T-helper 1 cell treated with Interleukin-12 subunit alpha and Interleukin-12 subunit beta and Interleukin-4 antibody, amounts not matched to agents 30 μg/mL and 1 μg/mL, for 36 hours (primary cell): Measurements from ENCODE around the gene ELP2.
"Not testable (repeated sequence)": the region's sequence is repeated elsewhere in the genome, so short reads cannot be mapped to it uniquely, and the experiment has no call there.

Source experiments
- H3K27ac Mint-ChIP-seq: one replicate; pipeline ENCODE4 v1.8.0; 2021; ENCODE audit warnings: mild to moderate bottlenecking, mixed read lengths
- H3K27me3 Mint-ChIP-seq: one replicate; pipeline ENCODE4 v1.8.0; 2021; ENCODE audit warnings: low read depth, mixed read lengths
- H3K36me3 Mint-ChIP-seq: one replicate; pipeline ENCODE4 v1.8.0; 2021; ENCODE audit warnings: low read depth, mixed read lengths
- H3K4me1 Mint-ChIP-seq: one replicate; pipeline ENCODE4 v1.8.0; 2021; ENCODE audit warnings: low read depth, mixed read lengths
- H3K4me3 Mint-ChIP-seq: one replicate; pipeline ENCODE4 v1.8.0; 2021; ENCODE audit warnings: mild to moderate bottlenecking, moderate library complexity, mixed read lengths
- H3K9me3 Mint-ChIP-seq: one replicate; pipeline ENCODE4 v1.8.0; 2021; ENCODE audit warnings: mixed read lengths

Gene ELP2

DNA sequence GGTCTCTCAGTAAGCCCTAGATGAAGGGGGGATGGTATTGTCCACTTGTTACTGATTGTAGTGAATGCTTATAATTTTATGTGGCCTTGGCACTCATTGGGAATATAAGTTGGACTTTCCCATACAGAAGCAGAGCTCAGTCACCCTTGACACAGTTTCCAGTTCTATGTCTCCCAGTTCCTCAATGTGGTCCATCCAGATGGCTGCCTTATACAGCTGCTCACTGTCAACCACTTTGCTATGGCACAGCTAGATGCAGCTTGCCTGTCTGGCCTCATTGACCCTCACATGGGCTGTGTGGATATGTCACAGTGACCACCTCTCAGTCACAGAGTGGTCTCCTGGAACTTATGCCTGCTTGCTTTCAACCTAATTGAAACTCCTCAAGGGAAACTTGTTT lies 22.2 kb upstream of the ELP2 start:
- H3K4me3 Mint-ChIP-seq: no peak overlapping the region
- no peak overlapping the region for H3K27ac Mint-ChIP-seq
- no peaks in the 10 kb centered on the region for H3K4me1 Mint-ChIP-seq
- peaks cover 1% of the 10 kb centered on the region for H3K9me3 Mint-ChIP-seq
- H3K36me3 Mint-ChIP-seq: peaks cover 18% of the 10 kb centered on the region
- H3K27me3 Mint-ChIP-seq: no peaks in the 10 kb centered on the region

DNA sequence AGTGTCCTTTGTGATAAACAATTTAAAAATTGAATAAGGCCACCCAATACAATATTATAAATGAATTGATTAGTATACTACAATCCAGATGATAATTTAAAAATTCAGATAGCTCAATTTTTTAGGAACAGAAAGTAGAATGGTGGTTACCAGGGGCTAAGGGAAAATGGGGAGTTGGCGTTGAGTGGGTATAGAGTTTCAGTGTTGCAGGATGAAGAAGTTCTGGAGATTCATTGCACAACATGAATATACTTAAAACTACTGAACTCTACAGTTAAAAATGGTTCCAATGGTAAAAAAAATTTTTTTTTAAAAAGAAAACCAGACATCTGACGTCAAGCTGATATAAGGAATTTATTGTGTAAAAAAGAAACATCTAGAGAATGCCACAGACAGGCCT lies 21.5 kb upstream of the ELP2 start:
- H3K27ac Mint-ChIP-seq: no peak overlapping the region
- peaks cover 19% of the 10 kb centered on the region for H3K36me3 Mint-ChIP-seq

DNA sequence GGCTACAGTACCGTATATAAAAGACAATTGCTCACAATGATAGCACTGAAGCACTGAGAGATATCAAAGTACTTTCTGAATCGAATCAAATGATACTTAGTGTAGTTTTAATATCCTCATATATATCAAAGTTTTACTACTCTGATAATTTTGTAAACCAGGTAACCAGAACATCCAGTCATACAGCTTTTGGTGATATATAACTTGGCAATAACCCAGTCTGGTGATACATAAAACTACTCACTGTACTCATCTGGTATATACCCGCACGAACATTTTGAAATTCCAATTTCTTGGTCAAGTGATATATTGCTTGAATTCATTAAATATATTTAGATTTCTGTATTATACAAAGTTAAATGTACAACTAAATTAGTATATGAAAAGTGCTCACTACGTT lies 21.1 kb upstream of the ELP2 start:
- Mint-ChIP-seq H3K4me1 (no peaks in the 10 kb centered on the region), H3K27ac (no peak overlapping the region), H3K36me3 (peaks cover 19% of the 10 kb centered on the region), H3K27me3 (no peaks in the 10 kb centered on the region), H3K9me3 (no peaks in the 10 kb centered on the region), H3K4me3 (no peak overlapping the region)

More for the DNA sequence above, 21.5 kb upstream of the ELP2 start:
- Mint-ChIP-seq H3K27me3 (no peaks in the 10 kb centered on the region), H3K4me3 (no peak overlapping the region), H3K4me1 (no peaks in the 10 kb centered on the region), H3K9me3 (no peaks in the 10 kb centered on the region)

DNA sequence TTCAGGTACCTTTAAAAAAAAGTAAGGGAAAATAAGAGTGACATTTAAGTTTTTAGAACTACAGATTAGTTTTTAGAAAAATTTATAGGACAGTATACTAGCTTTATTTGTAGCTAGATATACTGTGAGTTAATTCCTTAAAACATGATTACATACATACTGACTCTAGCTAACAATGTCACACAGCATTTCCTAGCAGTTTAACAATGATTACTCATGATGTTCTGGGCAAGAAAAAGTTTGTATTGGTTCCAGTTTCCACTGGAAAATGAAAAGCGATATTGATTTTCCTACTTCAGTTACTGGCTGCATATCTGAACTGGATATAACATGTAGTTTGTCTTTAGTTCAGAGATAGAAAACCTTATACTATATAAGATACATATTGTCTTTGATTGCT lies 20.0 kb upstream of the ELP2 start:
- no peaks in the 10 kb centered on the region for H3K4me1 Mint-ChIP-seq
- H3K36me3 Mint-ChIP-seq: peaks cover 23% of the 10 kb centered on the region
- H3K27ac Mint-ChIP-seq: no peak overlapping the region
- H3K4me3 Mint-ChIP-seq: no peak overlapping the region
- no peaks in the 10 kb centered on the region for H3K9me3 Mint-ChIP-seq
- H3K27me3 Mint-ChIP-seq: no peaks in the 10 kb centered on the region

DNA sequence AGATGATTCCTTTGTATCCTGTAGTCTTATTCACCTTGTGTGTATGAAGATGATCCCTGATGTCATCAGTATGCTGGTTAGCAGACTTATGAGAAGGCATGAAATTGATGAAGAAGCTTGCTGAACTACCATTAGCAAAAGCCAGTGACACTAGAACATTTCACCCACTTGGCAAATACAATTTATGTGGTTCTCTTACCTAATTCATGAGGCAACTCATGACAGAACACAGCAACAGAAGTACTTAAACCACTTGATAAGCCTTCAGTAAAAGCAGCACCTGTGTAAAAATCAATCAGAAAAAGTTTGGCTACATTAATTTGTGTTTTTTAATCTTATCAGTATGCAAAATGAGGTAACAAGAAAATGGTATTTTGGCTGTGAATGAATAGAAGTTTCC lies 17.4 kb upstream of the ELP2 start:
- Mint-ChIP-seq H3K36me3 (peaks cover 35% of the 10 kb centered on the region), H3K4me1 (no peaks in the 10 kb centered on the region), H3K4me3 (no peak overlapping the region), H3K9me3 (no peaks in the 10 kb centered on the region), H3K27ac (no peak overlapping the region), H3K27me3 (no peaks in the 10 kb centered on the region)

DNA sequence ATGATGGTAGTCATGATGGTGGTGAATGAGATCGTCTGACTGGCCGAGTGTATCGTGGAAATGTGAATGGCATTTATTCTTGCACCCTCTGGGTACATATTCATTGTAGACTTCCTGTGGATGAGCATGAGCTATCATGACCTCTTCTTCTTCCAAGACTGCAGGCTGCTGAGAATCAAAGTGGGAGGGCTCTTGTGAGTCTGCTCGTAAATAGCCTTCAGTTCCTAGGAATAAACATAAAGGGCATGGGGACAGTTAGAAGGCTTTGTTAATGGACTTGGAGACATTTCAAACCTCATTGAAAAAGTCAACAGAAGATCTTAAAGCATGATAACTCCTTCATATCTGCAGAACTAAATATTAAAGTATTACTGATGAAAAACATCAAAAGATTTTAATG lies 15.4 kb upstream of the ELP2 start:
- H3K27me3 Mint-ChIP-seq: no peaks in the 10 kb centered on the region
- H3K27ac Mint-ChIP-seq: no peak overlapping the region
- no peak overlapping the region for H3K4me3 Mint-ChIP-seq
- no peaks in the 10 kb centered on the region for H3K4me1 Mint-ChIP-seq
- peaks cover 36% of the 10 kb centered on the region for H3K36me3 Mint-ChIP-seq
- H3K9me3 Mint-ChIP-seq: no peaks in the 10 kb centered on the region

DNA sequence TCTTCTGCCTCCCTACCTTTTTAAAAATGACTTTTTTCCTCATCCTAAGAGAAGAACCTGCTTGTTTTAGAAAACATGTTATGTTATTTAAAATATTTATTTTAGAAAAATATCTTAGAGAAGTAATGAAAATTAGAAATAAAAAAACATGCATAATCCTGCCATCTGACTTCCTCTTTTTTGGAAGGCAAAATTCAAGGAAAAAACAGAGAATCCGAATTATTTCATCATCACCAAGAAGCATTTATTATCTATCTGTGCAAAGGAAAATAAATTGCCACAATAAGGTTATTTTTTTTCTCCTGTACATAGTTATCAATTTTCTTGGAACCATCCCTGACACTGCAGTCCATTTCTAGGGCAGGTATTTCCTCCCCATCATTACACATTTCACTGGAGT lies 15.0 kb upstream of the ELP2 start:
- Mint-ChIP-seq H3K4me3 (no peak overlapping the region), H3K9me3 (no peaks in the 10 kb centered on the region), H3K27me3 (no peaks in the 10 kb centered on the region), H3K27ac (no peak overlapping the region), H3K36me3 (peaks cover 34% of the 10 kb centered on the region), H3K4me1 (no peaks in the 10 kb centered on the region)

DNA sequence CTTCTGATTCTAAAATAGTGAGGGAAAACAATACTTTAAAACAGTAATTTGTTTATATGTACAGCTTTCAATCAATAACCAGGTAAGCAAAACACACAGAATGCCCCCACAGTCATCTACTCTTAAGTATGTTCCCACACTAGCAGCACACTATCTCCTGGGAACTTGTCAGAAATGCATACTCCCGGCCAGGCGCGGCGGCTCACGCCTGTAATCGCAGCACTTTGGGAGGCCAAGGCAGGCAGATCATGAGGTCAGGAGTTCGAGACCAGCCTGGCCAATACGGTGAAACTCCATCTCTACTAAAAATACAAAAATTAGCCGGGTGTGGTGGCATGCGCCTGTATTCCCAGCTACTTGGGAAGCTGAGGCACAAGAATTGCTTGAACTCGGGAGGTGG lies 12.9 kb upstream of the ELP2 start:
- peaks cover 37% of the 10 kb centered on the region for H3K36me3 Mint-ChIP-seq
- H3K27me3 Mint-ChIP-seq, H3K27ac Mint-ChIP-seq, H3K9me3 Mint-ChIP-seq, H3K4me3 Mint-ChIP-seq, H3K4me1 Mint-ChIP-seq: not testable (repeated sequence)

DNA sequence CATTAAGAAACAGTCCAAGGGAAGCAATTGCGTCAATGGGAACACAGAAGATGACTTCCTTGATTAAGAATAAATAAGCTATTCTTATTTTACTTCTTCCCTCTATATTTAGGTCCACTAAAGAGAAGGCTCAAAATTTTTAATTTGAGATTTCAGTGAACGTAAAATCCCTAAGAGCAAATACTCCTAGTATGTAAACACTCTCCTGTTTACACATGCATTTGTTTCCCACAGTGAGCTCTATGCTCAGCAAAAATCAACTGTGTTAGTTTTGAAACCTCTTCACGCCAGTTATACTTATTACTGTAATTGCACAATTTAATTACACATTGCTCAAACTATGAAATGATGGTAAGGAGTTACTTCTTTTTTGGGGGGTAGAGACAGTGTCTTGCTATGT lies 9.4 kb upstream of the ELP2 start:
- Mint-ChIP-seq H3K4me3 (no peak overlapping the region), H3K4me1 (peaks cover 11% of the 10 kb centered on the region), H3K27me3 (no peaks in the 10 kb centered on the region), H3K36me3 (peaks cover 45% of the 10 kb centered on the region), H3K9me3 (no peaks in the 10 kb centered on the region), H3K27ac (no peak overlapping the region)

DNA sequence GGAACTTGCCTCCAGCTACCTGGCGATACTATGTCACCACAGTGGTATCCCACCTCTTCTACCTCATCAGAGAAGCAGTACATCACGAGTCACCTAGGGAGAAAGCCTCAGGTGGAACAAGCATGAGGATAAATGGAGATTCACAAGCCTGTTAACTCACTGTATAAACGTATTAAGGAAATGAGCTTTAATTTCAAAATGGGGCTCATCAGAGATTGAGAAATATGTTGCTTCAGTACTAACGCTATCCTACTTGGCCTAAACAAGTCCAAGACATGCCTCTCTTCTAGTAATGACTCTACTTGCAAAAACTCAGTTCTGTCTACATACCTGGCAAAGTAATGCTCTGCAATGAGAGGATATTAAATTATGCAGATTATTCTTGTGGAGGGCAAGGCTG lies 4.9 kb upstream of the ELP2 start:
- no peak overlapping the region for H3K4me3 Mint-ChIP-seq
- peaks cover 37% of the 10 kb centered on the region for H3K4me1 Mint-ChIP-seq
- H3K36me3 Mint-ChIP-seq: peaks cover 46% of the 10 kb centered on the region
- H3K9me3 Mint-ChIP-seq: no peaks in the 10 kb centered on the region
- no peak overlapping the region for H3K27ac Mint-ChIP-seq
- no peaks in the 10 kb centered on the region for H3K27me3 Mint-ChIP-seq

DNA sequence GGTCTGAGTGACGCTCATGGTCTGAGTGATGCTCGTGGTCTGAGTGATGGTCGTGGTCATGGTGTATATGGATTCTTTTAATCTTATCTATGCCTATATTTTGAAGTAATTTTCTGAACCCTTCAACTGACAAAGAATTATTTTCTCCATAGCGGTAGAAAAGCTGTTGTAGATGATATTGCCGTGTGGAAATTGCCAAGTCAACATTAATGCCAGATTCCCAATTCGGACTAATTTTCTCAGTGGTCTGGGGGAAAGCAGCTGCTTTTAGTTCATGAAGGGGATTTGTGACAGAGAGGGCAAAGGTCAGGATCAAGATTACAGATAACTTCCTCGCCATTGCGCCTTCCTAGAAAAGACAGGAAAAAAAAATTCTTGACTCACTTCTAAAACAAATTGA lies 3.0 kb upstream of the ELP2 start:
- peaks cover 45% of the 10 kb centered on the region for H3K4me1 Mint-ChIP-seq
- no peaks in the 10 kb centered on the region for H3K27me3 Mint-ChIP-seq
- H3K36me3 Mint-ChIP-seq: peaks cover 42% of the 10 kb centered on the region
- H3K9me3 Mint-ChIP-seq: no peaks in the 10 kb centered on the region
- peak overlapping the region; percentile 45 for H3K4me3 Mint-ChIP-seq
- H3K27ac Mint-ChIP-seq: no peak overlapping the region

DNA sequence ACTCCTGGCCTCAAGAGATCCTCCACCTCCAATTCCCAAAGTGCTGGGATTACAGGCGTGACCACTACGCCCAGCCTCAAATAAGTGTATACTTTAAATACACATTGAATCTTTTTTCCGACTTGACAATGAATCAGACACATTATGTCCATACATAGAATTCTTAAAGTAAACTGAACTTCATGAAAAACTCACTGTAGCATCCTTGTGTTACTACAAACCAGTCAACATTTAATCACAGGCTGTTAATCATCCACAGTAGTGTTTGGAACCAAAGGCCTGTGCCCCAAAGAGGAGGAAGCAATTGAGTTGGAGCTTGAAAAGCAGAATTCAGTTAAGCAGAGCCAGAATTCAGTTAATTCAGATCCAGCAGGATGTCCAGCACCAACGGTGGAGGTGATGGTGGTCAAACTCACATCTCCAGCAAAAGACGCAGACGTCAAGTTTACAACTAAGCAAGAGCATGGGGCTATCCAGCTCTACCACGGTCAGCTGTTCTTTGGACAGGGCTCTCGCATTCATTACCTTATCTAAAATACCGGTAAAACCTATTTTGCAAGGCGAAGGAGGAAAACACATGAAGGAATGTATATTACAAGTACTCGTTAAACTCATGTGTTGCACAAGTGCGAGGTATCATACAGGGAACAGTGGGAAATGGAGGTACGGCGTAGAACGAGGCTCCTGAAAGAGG lies 1.7 kb upstream of the ELP2 start:
- Mint-ChIP-seq H3K36me3 (peaks cover 39% of the 10 kb centered on the region), H3K4me1 (peaks cover 54% of the 10 kb centered on the region), H3K27ac (peak overlapping the region; percentile 86), H3K4me3 (peak overlapping the region; percentile 89), H3K9me3 (no peaks in the 10 kb centered on the region), H3K27me3 (no peaks in the 10 kb centered on the region)

DNA sequence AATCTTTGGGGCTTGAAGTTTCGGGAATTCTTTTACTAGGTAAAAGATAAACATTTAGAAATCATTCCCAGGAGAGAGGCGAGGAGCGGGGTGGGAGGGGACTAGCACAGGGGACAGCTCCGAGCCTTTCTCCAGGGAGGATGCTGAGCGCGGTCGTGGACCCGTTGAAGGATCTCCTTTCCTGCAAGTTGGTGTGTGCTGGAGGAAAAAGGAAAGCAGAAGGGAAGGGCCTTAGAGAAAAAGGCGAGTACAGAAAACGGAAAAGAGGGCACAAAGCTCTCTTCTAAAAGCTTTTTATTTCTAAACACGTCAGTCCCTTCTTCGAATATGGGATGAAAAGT lies 1.2 kb upstream of the ELP2 start:
- H3K27me3 Mint-ChIP-seq: no peaks in the 10 kb centered on the region
- peaks cover 52% of the 10 kb centered on the region for H3K4me1 Mint-ChIP-seq
- peaks cover 37% of the 10 kb centered on the region for H3K36me3 Mint-ChIP-seq
- H3K9me3 Mint-ChIP-seq: no peaks in the 10 kb centered on the region
- H3K27ac Mint-ChIP-seq: peak overlapping the region; percentile 86
- H3K4me3 Mint-ChIP-seq: peak overlapping the region; percentile 89

DNA sequence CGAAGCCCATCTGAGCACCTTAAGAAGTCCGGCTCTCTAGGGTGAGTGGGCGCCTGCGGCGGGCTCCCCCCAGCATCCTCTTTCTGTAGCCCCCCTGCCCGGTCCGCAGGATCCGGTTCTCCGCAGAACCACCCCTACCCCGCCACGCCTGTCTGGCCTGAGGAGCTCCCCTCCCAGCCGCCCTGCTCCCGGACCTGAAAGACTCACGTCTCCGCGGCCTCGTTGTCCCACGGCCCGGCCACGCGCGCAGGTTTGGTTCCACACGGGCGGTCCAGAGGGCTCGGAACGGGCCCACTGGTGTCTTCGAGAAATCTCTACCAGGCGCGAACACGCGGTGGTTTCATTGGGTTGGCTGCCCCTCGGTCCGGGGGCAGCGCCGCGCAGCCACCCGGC lies 796 bp upstream of the ELP2 start:
- H3K4me1 Mint-ChIP-seq: peaks cover 49% of the 10 kb centered on the region
- no peaks in the 10 kb centered on the region for H3K27me3 Mint-ChIP-seq
- H3K27ac Mint-ChIP-seq: peak overlapping the region; percentile 92
- peaks cover 33% of the 10 kb centered on the region for H3K36me3 Mint-ChIP-seq
- peak overlapping the region; percentile 89 for H3K4me3 Mint-ChIP-seq
- no peaks in the 10 kb centered on the region for H3K9me3 Mint-ChIP-seq

DNA sequence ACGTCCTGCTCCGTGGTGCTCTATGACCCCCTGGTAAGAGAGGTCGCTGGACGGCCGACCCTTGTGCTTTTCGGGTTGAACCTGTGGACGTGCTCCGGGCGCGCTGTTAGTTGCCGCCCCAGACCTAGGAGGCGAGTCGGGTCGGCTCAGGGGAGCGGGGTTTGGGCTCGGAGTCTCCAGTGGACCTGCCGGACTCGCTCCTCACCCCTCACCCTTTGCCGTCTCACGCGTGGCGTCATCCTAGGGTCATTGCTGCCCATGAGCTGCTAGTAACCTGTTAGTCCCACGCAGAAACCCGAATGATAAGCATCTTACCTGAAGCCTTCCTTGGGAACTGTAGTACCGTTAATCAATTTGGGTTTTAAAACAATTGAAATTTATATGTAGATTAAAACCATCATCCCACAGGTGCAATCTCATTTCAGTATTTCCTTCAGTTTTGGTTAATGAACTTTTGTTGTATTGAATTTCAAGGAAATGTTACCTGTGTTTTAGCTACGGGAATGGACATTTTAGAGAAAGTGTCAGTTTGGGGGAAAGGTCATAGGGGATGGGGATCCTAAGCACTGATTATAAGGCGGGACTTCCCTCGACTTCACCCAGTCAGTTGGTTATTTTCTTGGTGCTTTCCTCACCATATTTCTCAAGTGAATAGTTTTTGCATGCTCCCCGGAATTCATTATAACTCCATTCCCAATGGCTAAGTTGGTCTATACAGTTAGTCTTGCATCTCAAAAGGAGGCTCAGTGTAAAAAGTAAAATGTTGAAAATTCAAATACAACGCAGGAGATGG lies 536 bp downstream of the ELP2 start:
- Mint-ChIP-seq H3K27ac (peak overlapping the region; percentile 92), H3K27me3 (no peaks in the 10 kb centered on the region), H3K36me3 (peaks cover 23% of the 10 kb centered on the region), H3K4me1 (peaks cover 44% of the 10 kb centered on the region), H3K4me3 (peak overlapping the region; percentile 89), H3K9me3 (no peaks in the 10 kb centered on the region)
